ENCODE measurements around the gene SORCS1. TPM values are rescaled to one million over a fixed set of nuclear protein-coding genes. Genes with fewer than 3 reads are reported as not detected.

The SORCS1 gene
- total and polyA plus RNA-seq, 2 experiments from 2014 or later = 2.9 to 8.9 TPM

DNA sequence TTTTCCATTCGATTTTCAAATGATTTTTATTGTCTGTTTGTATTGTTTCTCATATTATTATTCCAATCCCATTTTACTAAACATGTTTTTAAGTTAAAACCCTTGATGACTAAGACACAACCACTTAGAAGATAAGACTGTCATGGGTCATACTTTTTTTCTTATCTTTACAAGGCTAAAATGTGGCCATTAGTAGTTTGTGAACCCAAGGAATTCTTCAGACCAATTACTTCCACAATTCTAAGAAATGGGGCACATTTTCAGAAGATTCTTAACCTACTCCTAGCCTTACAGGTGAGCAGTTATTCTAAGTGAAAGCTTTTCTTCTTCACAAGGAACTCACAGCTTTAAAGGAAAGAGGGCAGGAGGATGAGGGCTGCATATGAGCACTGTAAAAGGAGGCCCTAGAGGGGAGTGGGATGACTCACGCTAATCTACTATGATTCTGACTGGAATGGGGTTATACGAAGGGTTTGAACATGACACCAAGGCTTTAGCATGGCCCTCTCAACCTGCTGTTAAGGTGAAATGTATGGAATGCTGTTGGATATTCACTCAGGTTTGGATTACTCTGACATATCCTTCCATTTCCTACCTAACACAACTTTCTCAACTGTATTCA, 81.0 kb downstream of the SORCS1 start:
- no peak overlapping the region for H3K4me2 ChIP-seq
- peaks cover 2% of the 10 kb centered on the region for H3K27me3 Mint-ChIP-seq (ENCODE audit: insufficient read depth, low read depth, poor library complexity)
- DNase-seq (ENCODE audit: low spot score) (no peak), ATAC-seq (no peak)
- no peaks in the 10 kb centered on the region for H3F3A ChIP-seq (replicated peaks; ENCODE audit: low read depth)
- H3K4me3 Mint-ChIP-seq = no peak overlapping the region
- H3K36me3 ChIP-seq (ENCODE audit: insufficient read depth) = no peaks in the 10 kb centered on the region
- no peaks in the 10 kb centered on the region for H3K79me2 ChIP-seq (replicated peaks; ENCODE audit: insufficient read depth)
- H3K27ac Mint-ChIP-seq = no peak overlapping the region
- TF ChIP-seq POLR2AphosphoS5 (IDR thresholded peaks at IDR 0.05; ENCODE audit: low read depth) = no peak
- no peak for TF ChIP-seq EZH2 (IDR thresholded peaks at IDR 0.05; ENCODE audit: low read depth, unreplicated experiment)
- no peak for TF ChIP-seq ETS1 (IDR thresholded peaks at IDR 0.05)
- no peak for TF ChIP-seq CREB1 (CRISPR knock-in tag; IDR thresholded peaks at IDR 0.05; ENCODE audit: low read depth)
- TF ChIP-seq STAT1 (IDR thresholded peaks at IDR 0.05; ENCODE audit: unreplicated experiment) = no peak
- no peak for TF ChIP-seq ZNF331 (CRISPR knock-in tag; IDR thresholded peaks at IDR 0.05; ENCODE audit: low read depth)
- TF ChIP-seq JUNB (IDR thresholded peaks at IDR 0.05; ENCODE audit: unreplicated experiment) = no peak
- TF ChIP-seq ZNF462 (CRISPR knock-in tag; IDR thresholded peaks at IDR 0.05) = no peak
- TF ChIP-seq CTCF (conservative IDR thresholded peaks at IDR 0.05; ENCODE audit: low read depth in 2 of 2) = no peak
- TF ChIP-seq EZH2phosphoT487 (IDR thresholded peaks at IDR 0.05; ENCODE audit: unreplicated experiment) = no peak
- no peak for TF ChIP-seq ZNF114 (CRISPR knock-in tag; IDR thresholded peaks at IDR 0.05)
- TF ChIP-seq NANOG (IDR thresholded peaks at IDR 0.05; ENCODE audit: borderline replicate concordance) = no peak
- TF ChIP-seq REST (IDR thresholded peaks at IDR 0.05; ENCODE audit: unreplicated experiment) = no peak
- H4K20me1 ChIP-seq (replicated peaks; ENCODE audit: insufficient read depth) = no peaks in the 10 kb centered on the region
- H3K27ac ChIP-seq (ENCODE audit: low read depth) = no peak overlapping the region
- H2AFZ ChIP-seq = no peak overlapping the region
- H3K36me3 Mint-ChIP-seq (ENCODE audit: low read depth) = no peaks in the 10 kb centered on the region
- H3K4me3 ChIP-seq = no peak overlapping the region
- no peaks in the 10 kb centered on the region for H3K9me3 Mint-ChIP-seq
- H3K4me1 Mint-ChIP-seq = no peaks in the 10 kb centered on the region
- H3K27me3 ChIP-seq (ENCODE audit: insufficient read depth) = no peaks in the 10 kb centered on the region
- no peaks in the 10 kb centered on the region for H3K9me2 ChIP-seq (ENCODE audit: insufficient read depth)
- 0 out of 2 replicates have a peak, but pooled peaks cover 6% of the 10 kb centered on the region for H3K4me1 ChIP-seq (ENCODE audit: insufficient read depth)

Measured in GM23338 (cell line).